ENCODE results near the gene CYTH2.

The CYTH2 gene

DNA sequence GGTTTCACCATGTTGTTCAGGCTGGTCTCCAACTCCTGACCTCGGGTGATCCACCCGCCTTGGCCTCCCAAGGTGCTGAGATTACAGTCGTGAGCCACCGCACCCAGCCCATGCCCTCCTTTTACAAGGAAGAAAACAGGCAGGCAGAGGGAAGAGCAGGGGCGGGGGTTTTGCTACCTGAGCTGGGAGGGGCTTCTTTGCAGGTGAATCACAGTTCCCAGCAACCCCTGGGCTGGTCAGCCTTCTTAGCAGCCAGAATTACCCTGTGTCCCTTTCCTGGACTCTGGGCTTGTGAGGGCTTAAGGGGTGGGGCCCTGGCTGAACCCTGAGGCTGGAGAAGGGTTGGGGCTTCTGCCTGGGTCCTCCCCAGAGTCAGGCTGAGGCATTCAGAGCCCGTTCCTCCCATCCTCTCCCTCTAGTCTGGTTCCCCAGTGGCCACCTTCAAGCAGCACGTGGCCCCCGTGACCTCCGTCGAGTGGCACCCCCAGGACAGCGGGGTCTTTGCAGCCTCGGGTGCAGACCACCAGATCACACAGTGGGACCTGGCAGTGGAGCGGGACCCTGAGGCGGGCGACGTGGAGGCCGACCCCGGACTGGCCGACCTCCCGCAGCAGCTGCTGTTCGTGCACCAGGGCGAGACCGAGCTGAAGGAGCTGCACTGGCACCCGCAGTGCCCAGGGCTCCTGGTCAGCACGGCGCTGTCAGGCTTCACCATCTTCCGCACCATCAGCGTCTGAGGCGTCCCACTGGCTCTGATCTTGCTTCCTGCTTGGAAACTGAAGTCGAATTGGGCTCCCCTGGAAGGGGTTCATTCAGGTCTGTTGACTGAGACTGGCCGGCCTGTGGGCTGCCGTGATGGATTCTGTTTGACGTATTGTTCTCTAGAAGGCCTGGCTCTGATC is 16.6 kb upstream of the CYTH2 start:
- no peak for DNase-seq (ENCODE audit: insufficient read length, low spot score)
- no peak for FAIRE-seq

DNA sequence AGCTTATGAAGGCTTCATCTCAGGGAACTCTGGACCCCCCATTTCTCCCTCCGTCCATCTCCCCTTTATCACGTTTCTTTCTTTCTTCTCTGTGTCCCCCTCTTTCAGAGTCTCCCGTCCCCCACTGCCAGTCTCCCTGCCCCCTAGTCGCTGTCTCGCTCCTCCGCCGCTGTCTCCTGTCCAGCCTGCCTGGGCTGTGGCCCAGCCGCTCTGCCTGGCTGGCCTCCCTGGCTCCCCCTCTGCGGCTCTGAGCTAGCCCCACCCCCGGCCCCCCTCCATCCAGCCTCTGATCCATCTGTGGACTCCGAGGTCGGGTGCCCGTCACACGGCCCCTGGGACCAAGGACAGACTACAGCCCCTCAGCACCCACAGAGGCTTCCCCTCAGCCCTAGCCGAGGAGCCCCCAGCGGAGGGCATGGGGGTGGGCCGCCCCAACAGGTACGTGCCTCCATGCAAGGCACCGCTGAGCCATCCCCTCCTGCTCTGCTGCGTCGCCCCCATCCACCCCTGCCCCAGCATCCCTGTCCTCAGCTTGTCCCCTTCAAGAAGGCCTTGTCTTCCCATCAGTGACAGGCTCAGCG is 14.9 kb upstream of the CYTH2 start:
- no peak for FAIRE-seq
- DNase-seq (ENCODE audit: insufficient read length, low spot score): no peak

DNA sequence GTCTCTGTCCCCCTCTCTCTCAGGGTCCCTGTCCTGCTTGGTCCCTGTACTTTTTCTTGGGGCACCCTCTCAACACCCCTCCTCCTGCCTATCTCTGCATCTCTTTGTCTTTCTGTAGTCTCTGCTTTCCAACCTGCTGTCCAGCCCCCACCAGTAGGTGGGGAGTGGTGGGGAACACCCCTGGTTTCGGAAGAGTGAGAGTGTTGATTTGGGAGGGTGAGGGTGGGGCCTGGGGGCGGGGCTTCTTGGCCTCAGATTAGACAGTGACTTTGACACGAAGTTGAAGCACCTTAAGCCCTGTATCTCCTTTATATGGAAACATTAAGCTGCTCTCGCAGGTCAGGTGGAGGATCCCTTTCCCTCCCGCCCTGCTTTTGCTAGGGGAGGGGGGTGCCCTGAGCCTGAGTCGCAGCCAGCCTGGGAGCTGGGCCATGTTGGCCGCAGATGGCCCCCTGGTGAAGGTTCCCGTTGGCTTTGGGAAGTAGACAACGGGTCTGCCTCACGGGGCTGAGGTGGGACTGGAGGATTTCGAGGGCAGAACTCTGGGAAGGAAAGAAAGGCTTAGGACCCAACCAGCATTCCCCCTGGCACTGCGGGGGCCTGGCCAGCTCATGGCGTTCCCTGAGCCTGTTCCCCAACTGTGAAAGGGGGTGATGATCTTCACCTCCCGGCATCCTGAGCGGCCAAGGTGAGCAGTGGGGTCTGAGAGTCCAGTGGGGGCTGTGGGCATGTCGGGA is 13.8 kb upstream of the CYTH2 start, which contains the start of gene KCNJ14:
Gene KCNJ14 (plus strand): TSS at position 404 of the 737 bp plus-strand sequence. CDS start 6,151 bp downstream, outside the sequence.
- DNase-seq (ENCODE audit: insufficient read length, low spot score): no peak
- no peak for FAIRE-seq

DNA sequence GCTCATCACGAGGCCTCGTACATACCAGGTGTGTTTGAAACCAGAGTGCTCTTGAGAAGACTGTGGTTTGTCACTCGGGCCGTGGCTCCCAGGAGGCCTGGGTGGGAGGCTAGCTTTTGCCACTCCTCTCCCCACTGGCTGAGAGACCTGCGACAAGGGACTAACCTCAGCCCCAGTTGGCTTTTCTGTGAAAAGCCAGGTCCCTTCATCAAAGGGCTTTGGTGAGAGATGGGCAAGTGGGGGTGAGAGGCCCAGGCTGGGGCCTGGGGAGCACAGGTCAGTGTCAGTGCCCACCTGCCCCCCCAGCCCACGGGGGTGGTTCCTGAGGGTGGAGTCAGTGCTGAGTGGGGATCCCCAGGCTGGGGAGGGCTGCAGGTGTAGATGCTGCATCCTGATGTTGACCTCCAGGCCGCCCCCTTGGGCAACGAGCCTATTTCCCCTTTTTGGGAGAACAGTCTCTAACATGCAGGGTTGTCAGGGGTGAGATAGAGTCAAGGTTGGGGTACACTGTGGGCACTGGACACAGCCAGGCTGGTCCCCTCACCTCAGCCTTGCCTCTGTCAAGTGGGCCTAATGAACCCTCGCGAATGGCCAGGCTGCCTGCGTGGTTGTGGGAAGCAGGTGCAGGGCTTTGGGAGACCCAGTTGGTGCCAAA is 13.1 kb upstream of the CYTH2 start:
- FAIRE-seq (no peak), DNase-seq (ENCODE audit: insufficient read length, low spot score) (no peak)

DNA sequence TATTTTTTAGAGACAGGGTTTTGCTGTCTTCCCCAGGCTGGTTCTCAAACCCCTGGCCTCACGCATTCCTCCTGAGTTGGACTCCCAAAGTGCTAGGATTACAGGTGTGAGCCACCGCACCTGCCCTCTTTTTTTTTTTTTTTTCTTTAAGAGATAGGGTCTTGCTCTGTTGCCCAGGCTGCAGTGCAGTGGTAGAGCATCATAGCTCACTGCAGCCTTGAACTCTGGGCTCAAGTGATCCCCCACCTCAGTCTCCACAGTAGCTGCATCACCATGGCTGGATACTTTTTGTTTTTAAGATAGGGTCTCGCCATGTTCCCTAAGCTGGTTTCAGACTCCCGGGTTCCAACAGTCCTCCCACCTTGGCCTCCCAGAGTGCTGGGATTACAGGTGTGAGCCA is 12.3 kb upstream of the CYTH2 start:
- FAIRE-seq (no peak), DNase-seq (ENCODE audit: insufficient read length, low spot score) (no peak)

DNA sequence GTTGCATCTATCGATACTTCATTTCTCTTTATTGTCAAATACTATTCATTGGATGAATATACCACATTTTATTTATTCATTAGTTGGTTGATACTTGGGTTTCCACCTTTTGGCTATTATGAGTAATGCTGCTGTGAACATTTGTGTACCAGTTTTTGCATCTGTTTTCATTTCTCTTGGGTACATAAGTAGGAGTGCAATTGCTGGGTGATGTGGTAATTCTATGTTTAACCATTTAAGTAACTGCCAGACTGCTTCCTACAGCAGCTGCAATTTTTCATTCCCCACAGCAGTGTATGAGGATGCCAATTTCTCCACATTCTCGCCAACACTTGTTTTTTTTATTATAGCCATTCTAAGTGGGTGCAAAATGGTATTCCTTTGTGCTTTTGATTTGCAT is 11.2 kb upstream of the CYTH2 start:
- FAIRE-seq: no peak
- DNase-seq (ENCODE audit: insufficient read length, low spot score): no peak

DNA sequence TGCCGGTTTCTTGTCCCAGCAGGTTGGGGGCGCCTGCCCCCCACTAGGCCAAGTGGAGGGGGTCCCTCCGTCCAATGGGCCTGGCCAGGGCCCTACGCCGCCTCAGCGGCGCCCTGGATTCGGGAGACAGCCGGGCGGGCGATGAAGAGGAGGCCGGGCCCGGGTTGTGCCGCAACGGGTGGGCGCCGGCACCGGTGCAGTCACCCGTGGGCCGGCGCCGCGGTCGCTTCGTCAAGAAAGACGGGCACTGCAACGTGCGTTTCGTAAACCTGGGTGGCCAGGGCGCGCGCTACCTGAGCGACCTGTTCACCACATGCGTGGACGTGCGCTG is 7.6 kb upstream of the CYTH2 start:
- FAIRE-seq: no peak

DNA sequence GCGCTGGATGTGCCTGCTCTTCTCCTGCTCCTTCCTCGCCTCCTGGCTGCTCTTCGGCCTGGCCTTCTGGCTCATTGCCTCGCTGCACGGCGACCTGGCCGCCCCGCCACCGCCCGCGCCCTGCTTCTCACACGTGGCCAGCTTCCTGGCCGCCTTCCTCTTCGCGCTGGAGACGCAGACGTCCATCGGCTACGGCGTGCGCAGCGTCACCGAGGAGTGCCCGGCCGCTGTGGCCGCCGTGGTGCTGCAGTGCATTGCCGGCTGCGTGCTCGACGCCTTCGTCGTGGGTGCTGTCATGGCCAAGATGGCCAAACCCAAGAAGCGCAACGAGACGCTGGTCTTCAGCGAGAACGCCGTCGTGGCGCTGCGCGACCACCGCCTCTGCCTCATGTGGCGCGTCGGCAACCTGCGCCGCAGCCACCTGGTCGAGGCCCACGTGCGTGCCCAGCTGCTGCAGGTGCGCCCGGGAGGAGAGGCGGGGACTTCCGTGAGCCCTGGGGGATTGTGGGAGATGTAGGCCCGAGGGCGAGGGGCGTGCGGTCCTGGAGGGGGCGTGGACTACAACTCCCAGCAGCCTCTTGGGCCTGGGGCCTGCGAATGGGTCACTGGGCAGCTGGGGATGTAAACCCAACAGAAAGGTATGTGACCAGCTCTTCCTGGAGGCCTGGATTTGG is 7.0 kb upstream of the CYTH2 start:
- DNase-seq (ENCODE audit: insufficient read length, low spot score): no peak
- no peak for FAIRE-seq

More for the DNA sequence above, 7.6 kb upstream of the CYTH2 start:
- no peak for DNase-seq (ENCODE audit: insufficient read length, low spot score)

DNA sequence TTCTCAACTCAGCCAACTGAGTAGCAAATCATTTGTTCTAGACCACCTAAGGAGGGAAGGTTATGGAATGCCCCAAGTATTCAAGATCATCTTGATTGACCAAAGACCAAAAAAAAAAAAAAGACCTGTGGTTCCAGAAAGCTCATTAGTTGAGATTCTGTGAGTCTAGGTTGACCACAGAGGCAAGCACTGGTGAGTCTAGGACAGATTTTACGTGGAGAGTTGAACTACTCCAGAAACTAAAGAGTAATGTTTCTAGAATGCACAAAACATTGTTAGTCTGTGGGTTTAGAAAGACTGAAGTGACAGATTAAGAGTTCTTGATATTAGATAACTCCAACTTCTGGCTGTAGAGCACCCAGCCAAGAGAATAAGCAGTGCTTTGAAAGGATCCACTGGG is 4.0 kb upstream of the CYTH2 start:
- DNase-seq (ENCODE audit: insufficient read length, low spot score) (no peak), FAIRE-seq (no peak)

DNA sequence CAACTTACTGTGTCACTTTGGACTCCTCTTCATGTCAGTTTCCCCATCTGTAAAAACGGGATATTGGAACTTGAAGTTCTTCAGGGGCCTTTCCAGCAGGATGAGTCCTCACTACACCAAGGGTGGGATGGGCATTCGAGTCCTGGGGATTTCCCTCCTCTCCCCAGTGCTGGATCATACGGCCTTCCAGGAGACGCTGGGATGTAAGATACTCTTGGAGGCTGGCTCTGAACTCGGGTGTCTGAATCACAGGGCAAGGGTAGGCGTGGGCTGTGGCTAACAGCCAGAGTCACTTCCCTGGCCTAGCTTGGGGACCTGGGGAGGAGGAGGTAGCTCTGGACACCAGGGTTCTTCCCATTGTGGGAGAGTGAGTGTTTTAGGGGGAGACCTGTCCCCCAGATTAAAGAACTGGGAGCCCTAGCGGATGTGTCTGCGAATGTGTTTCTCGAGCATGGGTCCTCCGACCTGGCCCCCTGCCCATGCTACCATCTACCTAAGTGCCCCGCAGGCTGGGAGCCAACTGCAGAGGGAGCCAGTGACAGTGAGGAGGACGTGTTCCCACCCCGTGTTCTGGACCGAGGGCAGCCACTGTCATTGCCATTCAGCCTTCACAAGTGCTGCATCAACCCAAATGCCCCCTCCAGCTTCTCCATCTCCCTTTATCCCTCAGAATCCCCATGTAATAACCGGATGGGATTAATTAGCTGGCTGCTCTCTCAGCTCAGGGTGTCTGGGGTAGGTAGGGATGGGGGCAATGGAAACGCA is 2.4 kb upstream of the CYTH2 start:
- DNase-seq (ENCODE audit: insufficient read length, low spot score): no peak
- FAIRE-seq: no peak

DNA sequence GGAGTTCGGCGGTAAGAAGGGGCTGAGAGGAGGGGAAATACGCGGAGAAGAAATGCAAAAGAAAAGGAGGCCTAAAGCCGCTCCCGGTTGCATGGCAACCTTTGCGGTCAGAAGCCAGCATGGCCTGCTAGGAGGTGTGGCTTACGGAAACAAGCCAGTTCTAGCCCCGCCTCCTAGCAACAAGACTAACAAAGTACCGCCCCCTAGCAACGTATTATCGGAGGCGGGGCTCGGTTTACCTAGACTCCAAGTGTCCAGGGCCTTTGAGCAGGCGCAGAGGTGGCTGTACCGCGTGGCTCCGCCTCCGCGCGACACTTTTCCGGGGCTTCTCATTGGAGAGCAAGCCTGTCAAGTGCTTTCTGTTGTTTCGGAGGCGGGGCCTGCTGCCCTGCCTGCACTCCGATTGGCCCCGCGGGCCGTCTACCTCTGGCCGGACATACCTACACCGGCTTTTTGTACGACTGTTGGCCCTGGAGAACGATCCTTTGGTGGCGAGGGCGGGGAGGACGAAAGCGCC is 339 bp upstream of the CYTH2 start:
- DNase-seq (ENCODE audit: insufficient read length, low spot score): peak; percentile 94
- peak; percentile 100 for FAIRE-seq

DNA sequence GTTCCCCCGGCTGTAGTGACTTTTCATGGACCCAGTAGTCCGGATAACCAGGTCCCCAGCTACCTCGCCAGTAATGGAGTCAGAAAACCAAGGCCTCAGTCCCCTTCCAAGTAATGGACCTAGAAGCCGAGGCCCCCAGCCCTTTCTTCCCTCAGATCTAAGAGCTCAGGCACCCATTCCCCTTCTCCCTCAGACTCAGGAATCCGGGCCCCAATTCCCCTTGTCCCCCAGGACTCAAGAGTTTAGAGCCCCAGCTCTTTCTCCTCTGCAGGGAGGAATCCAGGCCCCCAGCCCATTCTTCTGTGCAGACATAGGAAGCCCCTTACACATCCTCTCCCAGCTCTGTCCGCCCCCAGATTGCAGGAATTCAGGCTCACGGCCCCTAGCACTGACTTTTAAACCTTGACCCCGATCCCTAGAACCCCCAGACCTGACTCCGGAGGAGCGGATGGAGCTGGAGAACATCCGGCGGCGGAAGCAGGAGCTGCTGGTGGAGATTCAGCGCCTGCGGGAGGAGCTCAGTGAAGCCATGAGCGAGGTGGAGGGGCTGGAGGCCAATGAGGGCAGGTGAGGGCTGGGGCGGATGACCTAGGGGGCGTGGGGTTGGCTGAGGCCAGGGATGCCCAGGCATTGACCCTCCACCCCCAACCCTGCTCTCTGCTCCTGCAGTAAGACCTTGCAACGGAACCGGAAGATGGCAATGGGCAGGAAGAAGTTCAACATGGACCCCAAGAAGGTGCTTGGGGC is 938 bp downstream of the CYTH2 start:
- DNase-seq (ENCODE audit: insufficient read length, low spot score) (no peak), FAIRE-seq (no peak)

DNA sequence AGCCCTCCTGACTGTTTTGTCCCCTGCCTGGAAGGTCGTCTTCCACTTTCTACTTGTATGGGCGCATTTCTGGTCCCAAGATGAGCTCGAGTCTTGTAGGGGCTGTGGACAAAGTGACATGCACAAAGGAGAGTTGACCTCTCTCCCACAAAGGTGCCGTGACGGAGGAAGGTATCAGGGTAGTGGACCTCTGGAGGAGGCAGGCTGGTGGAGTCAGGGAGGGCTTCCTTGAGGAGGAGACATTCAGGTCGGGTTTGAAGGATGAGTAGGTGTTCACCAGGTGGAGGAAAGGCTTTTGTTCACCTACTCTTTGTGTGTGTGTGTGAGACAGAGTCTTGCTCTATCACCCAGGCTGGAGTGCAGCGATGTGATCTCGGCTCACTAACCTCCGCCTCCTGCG is 1.7 kb downstream of the CYTH2 start:
- no peak for FAIRE-seq

DNA sequence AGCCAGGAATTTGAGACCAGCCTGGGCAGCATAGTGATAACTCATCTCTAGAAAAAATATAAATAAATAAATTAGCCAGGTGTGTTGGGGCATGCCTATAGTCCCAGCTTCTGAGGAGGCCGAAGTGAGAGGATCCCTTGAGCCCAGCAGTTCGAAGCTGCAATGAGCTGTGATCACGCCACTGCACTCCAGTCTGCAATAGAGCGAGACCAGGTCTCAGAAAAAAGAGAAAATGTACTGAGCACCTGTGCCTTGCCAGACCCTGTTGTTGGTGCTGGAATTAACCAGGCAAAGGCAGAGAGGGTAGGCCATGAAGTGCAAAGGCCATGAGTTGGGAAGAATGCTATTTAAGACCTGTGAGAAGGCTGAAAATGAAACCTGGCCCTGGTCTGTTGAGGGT is 2.7 kb downstream of the CYTH2 start:
- FAIRE-seq: no peak
- no peak for DNase-seq (ENCODE audit: insufficient read length, low spot score)

More for the DNA sequence above, 1.7 kb downstream of the CYTH2 start:
- no peak for DNase-seq (ENCODE audit: insufficient read length, low spot score)

DNA sequence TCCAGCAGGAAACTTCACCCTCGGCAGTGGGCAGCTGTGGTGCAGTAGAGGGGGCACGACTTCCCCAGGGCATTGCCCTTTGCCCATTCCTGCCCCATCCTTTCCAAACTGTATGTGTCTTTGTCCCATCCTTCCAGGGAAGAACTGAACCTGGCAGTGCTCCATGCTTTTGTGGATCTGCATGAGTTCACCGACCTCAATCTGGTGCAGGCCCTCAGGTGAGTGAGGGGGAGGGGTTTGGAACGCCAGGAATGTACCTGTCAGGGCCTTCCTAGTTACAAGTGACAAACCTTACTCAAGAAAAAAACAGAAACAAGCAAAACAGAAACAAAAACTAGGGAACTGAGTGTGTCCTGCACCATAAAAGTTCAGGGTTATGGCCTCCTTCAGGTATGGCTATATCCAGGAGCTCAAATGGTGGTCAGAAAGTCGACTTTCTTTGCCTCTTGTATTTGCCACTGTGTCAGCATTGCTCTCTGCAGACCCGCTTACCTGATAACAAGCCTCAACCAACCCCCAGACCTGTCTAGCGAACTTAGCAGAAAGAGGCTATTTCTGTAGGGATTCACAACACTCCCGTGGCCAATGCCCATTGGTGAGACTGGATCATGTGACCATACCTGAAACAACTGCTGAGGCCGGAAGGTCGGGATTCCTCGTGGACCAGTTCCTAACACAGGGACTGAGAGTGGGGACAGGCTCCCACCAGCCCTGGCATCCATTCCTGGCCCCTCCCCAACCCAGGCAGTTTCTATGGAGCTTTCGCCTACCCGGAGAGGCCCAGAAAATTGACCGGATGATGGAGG is 4.2 kb downstream of the CYTH2 start:
- no peak for DNase-seq (ENCODE audit: insufficient read length, low spot score)
- no peak for FAIRE-seq

DNA sequence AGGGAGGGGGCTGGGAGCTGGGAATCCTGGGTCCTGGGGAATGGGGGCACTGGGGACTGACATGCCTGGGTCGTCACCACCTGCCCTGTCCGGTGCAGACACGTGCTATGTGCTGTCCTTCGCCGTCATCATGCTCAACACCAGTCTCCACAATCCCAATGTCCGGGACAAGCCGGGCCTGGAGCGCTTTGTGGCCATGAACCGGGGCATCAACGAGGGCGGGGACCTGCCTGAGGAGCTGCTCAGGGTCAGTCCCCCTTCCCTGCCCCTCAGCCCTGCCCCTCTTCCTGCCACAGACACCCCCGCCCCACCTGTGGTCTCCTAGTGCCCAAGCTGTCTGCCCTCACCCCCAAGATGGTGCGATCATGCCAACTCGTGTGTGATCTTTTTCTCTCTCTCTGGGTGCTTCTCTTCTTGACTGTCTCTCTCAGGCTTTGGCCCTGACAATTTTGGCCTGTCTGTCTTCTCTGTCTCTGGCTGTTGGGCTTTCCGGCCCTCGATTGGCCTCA is 5.0 kb downstream of the CYTH2 start:
- DNase-seq (ENCODE audit: insufficient read length, low spot score) (no peak), FAIRE-seq (no peak)

DNA sequence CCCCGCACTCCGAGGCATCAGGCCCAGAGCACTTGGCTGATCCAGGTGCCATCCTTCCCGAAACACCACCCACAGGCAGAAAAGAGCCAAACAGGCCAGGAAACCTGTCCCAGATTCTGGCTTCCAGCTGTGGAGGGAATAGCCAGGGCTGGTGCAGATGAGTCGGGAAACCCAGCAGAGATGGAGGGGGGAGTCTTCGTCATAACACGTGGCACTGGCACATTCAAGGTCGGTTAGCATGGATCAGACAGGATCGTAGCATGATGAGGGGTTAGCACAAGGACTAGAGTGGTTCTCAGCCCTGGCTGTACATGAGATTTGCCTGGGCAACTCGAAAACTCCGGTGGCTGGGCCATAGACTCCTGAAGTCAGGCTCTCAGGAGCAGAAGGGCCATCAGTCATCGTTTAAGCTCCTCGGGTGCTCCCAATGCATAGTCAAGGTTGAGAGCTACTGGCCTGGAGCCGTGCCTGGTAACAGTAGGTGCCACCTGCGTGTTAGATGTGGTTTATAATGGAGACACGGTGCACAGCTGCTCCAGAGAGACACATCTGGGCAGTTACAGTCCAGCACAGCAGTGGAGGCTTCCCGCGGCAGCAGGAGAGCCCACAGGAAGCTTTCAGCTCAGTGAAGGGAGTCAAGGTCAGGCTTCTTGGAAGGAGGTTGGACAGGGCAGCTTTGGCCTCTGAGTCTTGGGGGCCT is 6.3 kb downstream of the CYTH2 start:
- DNase-seq (ENCODE audit: insufficient read length, low spot score): no peak
- FAIRE-seq: no peak

Data from GM19239 (cell line).